GM19240 (cell line): ENCODE measurements around the gene ZNF232.
"Not testable (repeated sequence)": the region's sequence is repeated elsewhere in the genome, so short reads cannot be mapped to it uniquely, and the experiment has no call there.

Source experiments
- DNase-seq: peaks from one replicate; pipeline ENCODE4 v3.0.0; 2011; ENCODE audit warnings: low spot score; ENCODE audit not compliant: insufficient read length

The ZNF232 gene

GRCh38 chr17:5111402-5112204 is at the start of gene ZNF232:
TSS of gene ZNF232 (minus strand) at chr17:5111878. CDS start at chr17:5111822, 56 bp downstream.
- peak; percentile 97 for DNase-seq

- DNase-seq = not testable (repeated sequence)
Observed at GRCh38 chr17:5160702-5161101, 49.0 kb upstream of the ZNF232 start.

- DNase-seq = not testable (repeated sequence)
Observed at GRCh38 chr17:5146122-5146521, 34.4 kb upstream of the ZNF232 start.

- DNase-seq = not testable (repeated sequence)
Observed at GRCh38 chr17:5142877-5143276, 31.2 kb upstream of the ZNF232 start.

- DNase-seq = no peak
Observed at GRCh38 chr17:5139458-5139732, 27.7 kb upstream of the ZNF232 start.

GRCh38 chr17:5138616-5139457 is 27.2 kb upstream of the ZNF232 start:
- no peak for DNase-seq

GRCh38 chr17:5138198-5138544 is 26.5 kb upstream of the ZNF232 start:
- DNase-seq = not testable (repeated sequence)

GRCh38 chr17:5137511-5138197 is 26.0 kb upstream of the ZNF232 start:
- not testable (repeated sequence) for DNase-seq

GRCh38 chr17:5136580-5137412 is 25.1 kb upstream of the ZNF232 start:
- not testable (repeated sequence) for DNase-seq

GRCh38 chr17:5135726-5136579 is 24.3 kb upstream of the ZNF232 start:
- no peak for DNase-seq

GRCh38 chr17:5135131-5135712 is 23.5 kb upstream of the ZNF232 start:
- DNase-seq = not testable (repeated sequence)

- not testable (repeated sequence) for DNase-seq
Observed at GRCh38 chr17:5134571-5134970, 22.9 kb upstream of the ZNF232 start.

- not testable (repeated sequence) for DNase-seq
Observed at GRCh38 chr17:5133961-5134360, 22.3 kb upstream of the ZNF232 start.

GRCh38 chr17:5133311-5133710 is 21.6 kb upstream of the ZNF232 start:
- DNase-seq = no peak

GRCh38 chr17:5132503-5133225 is 21.0 kb upstream of the ZNF232 start:
- DNase-seq = not testable (repeated sequence)

GRCh38 chr17:5131799-5132502 is 20.3 kb upstream of the ZNF232 start:
- not testable (repeated sequence) for DNase-seq

- DNase-seq = no peak
Observed at GRCh38 chr17:5131146-5131715, 19.6 kb upstream of the ZNF232 start.

- DNase-seq = not testable (repeated sequence)
Observed at GRCh38 chr17:5130687-5131086, 19.0 kb upstream of the ZNF232 start.
